Caco-2 (cell line): ENCODE measurements around the gene TNS1. TPM values are rescaled to one million over a fixed set of nuclear protein-coding genes. Genes with fewer than 3 reads are reported as not detected.

Experiments used
- BruUV-seq: library from RNA; stranded (reverse); fragments of 400-500 nt; replicated peaks from 2 replicates; lab custom pipeline; 2021; lab: Mats Ljungman, UMichigan
- CTCF ChIA-PET: fragments of 300-600 bp; sonication (Branson Sonifier 250); formaldehyde crosslinking; loops from one replicate; lab custom pipeline; 2022; ENCODE audit warnings: antibody characterized with exemption; lab: Charles Lee
- POLR2A ChIA-PET: fragments of 300-600 bp; sonication (Branson Sonifier 250); formaldehyde crosslinking; loops from one replicate; lab custom pipeline; 2022; ENCODE audit warnings: antibody characterized with exemption; lab: Charles Lee
- DNase-seq, 2 experiments: peaks; one replicate each; pipeline versions ENCODE4 v3.0.0 to v3.0.0-alpha.2; 2020 to 2022
- H3K27me3 ChIP-seq: replicated peaks from 2 replicates; pipeline ENCODE4 v1.6.0; 2011; ENCODE audit warnings: low read length; ENCODE audit not compliant: control insufficient read depth, insufficient read depth
- H3K36me3 ChIP-seq: 2 replicates; pipeline ENCODE4 v1.5.1; 2011; ENCODE audit warnings: low read length; ENCODE audit not compliant: control insufficient read depth, insufficient read depth
- H3K4me1 ChIP-seq: fragments of 250-450 bp; sonication (Bioruptor Pico); 2 replicates; pipeline ENCODE4 v1.5.1; 2020; ENCODE audit warnings: mild to moderate bottlenecking
- H3K4me3 ChIP-seq: 2 replicates; pipeline ENCODE4 v1.5.1; 2011; ENCODE audit warnings: low read depth, mild to moderate bottlenecking, control low read depth, low read length
- H3K9me3 ChIP-seq: fragments of 250-450 bp; sonication (Bioruptor Pico); 2 replicates; pipeline ENCODE4 v1.5.1; 2020; ENCODE audit warnings: mild to moderate bottlenecking, moderate library complexity
- H3K27ac Mint-ChIP-seq: one replicate; pipeline ENCODE4 v1.8.0; 2022; ENCODE audit warnings: mixed read lengths; ENCODE audit not compliant: unreplicated experiment
- H3K27me3 Mint-ChIP-seq: one replicate; pipeline ENCODE4 v1.8.0; 2022; ENCODE audit warnings: mixed read lengths; ENCODE audit not compliant: insufficient read depth, unreplicated experiment
- H3K36me3 Mint-ChIP-seq: one replicate; pipeline ENCODE4 v1.8.0; 2022; ENCODE audit warnings: mild to moderate bottlenecking, mixed read lengths; ENCODE audit not compliant: insufficient read depth, unreplicated experiment
- H3K4me1 Mint-ChIP-seq: one replicate; pipeline ENCODE4 v1.8.0; 2022; ENCODE audit warnings: low read depth, mixed read lengths; ENCODE audit not compliant: unreplicated experiment
- H3K4me3 Mint-ChIP-seq: one replicate; pipeline ENCODE4 v1.8.0; 2022; ENCODE audit warnings: mild to moderate bottlenecking, moderate library complexity, mixed read lengths; ENCODE audit not compliant: unreplicated experiment
- H3K9me3 Mint-ChIP-seq: one replicate; pipeline ENCODE4 v1.8.0; 2022; ENCODE audit warnings: mixed read lengths; ENCODE audit not compliant: unreplicated experiment
- CTCF ChIP-seq, 2 experiments: fragments of 200-600 bp in 1 of 2; IDR thresholded peaks; 1 replicate in 1 of 2; 2 replicates in 1 of 2; pipeline versions ENCODE4 v1.5.1 to v1.8.0; 2011 to 2022; ENCODE audit warnings: antibody characterized with exemption in 1 of 2, control low read depth in 1 of 2, inconsistent platforms in 1 of 2, low read depth in 1 of 2, low read length in 1 of 2, mild to moderate bottlenecking in 1 of 2, moderate library complexity in 1 of 2; ENCODE audit not compliant: insufficient read depth in 1 of 2, severe bottlenecking in 1 of 2, unreplicated experiment in 1 of 2
- intact Hi-C: fragments of 100-400 bp; cut with micrococcal nuclease; formaldehyde crosslinking; loops from one replicate; pipeline ENCODE4 v1.10.0; 2022; ENCODE audit not compliant: unreplicated experiment
- total RNA-seq: library from RNA; stranded (reverse); gene quantifications from 2 replicates; pipeline ENCODE4 v1.2.3, GENCODE V29; 2022

TNS1 gene
- total RNA-seq, 1 experiment from 2014 or later, result 16.1 TPM

GRCh38 chr2:217902379-217903141 lies 100.2 kb downstream of the TNS1 start:
- no peak for TF ChIP-seq CTCF (IDR thresholded peaks at IDR 0.05; ENCODE audit: insufficient read depth in 1 of 2, low read depth in 1 of 2, low read length in 1 of 2, severe bottlenecking in 1 of 2, unreplicated experiment in 1 of 2)
- Mint-ChIP-seq H3K4me3 (peak overlapping the region; percentile 34), H3K4me1 (peaks cover 26% of the 10 kb centered on the region), H3K27ac (peak overlapping the region; percentile 86), H3K36me3 (no peaks in the 10 kb centered on the region), H3K27me3 (no peaks in the 10 kb centered on the region), H3K9me3 (no peaks in the 10 kb centered on the region)
- H3K9me3 ChIP-seq, result no peaks in the 10 kb centered on the region
- H3K4me3 ChIP-seq, result no peak overlapping the region
- DNase-seq, result peak; percentile 75 to 86
- intact Hi-C loops, result loop anchor here (2.0 kb wide), 2 partner anchors 14 to 42 kb away; no protein-coding TSS in a partner anchor
- ChIA-PET CTCF (interaction anchor here (1.0 to 1.2 kb wide), 3 partner anchors 14 to 85 kb away, joined by 3 to 4 read pairs (median 3); no protein-coding TSS in a partner anchor), POLR2A (no interaction called here)
- BruUV-seq, result no TSS peak
- no peaks in the 10 kb centered on the region for H3K27me3 ChIP-seq
- 0 out of 2 replicates have a peak, but pooled peaks cover under 1% of the 10 kb centered on the region for H3K36me3 ChIP-seq
- peaks cover 65% of the 10 kb centered on the region for H3K4me1 ChIP-seq

- Mint-ChIP-seq H3K9me3 (no peaks in the 10 kb centered on the region), H3K36me3 (no peaks in the 10 kb centered on the region), H3K27ac (peak overlapping the region; percentile 86), H3K4me1 (peaks cover 26% of the 10 kb centered on the region), H3K4me3 (peak overlapping the region; percentile 34), H3K27me3 (no peaks in the 10 kb centered on the region)
- Histone ChIP-seq H3K4me1 (peaks cover 65% of the 10 kb centered on the region), H3K4me3 (no peak overlapping the region), H3K9me3 (no peaks in the 10 kb centered on the region), H3K36me3 (0 out of 2 replicates have a peak, but pooled peaks cover 2% of the 10 kb centered on the region), H3K27me3 (no peaks in the 10 kb centered on the region)
- ChIA-PET POLR2A (no interaction called here), CTCF (interaction anchor here (1.0 to 1.2 kb wide), 3 partner anchors 14 to 85 kb away, joined by 3 to 4 read pairs (median 3); no protein-coding TSS in a partner anchor)
- no TSS peak for BruUV-seq
- intact Hi-C loops, result loop anchor here (2.0 kb wide), 2 partner anchors 13 to 43 kb away; no protein-coding TSS in a partner anchor
- TF ChIP-seq CTCF (IDR thresholded peaks at IDR 0.05; ENCODE audit: insufficient read depth in 1 of 2, low read depth in 1 of 2, low read length in 1 of 2, severe bottlenecking in 1 of 2, unreplicated experiment in 1 of 2), result no peak
- DNase-seq, result no peak
Measured at GRCh38 chr2:217901835-217902378, 100.9 kb downstream of the TNS1 start.

- no peak overlapping the region for H3K4me3 Mint-ChIP-seq
- Histone ChIP-seq H3K36me3 (0 out of 2 replicates have a peak, but pooled peaks cover 2% of the 10 kb centered on the region), H3K27me3 (no peaks in the 10 kb centered on the region), H3K4me1 (peaks cover 65% of the 10 kb centered on the region), H3K9me3 (no peaks in the 10 kb centered on the region), H3K4me3 (no peak overlapping the region)
- peak overlapping the region; percentile 86 for H3K27ac Mint-ChIP-seq
- POLR2A ChIA-PET, result no interaction called here
- H3K27me3 Mint-ChIP-seq, result no peaks in the 10 kb centered on the region
- intact Hi-C loops, result no loop called here
- CTCF ChIA-PET, result interaction anchor here (1.2 kb wide), 1 partner anchor 13 kb away, joined by 3 read pairs; no protein-coding TSS in a partner anchor
- no peaks in the 10 kb centered on the region for H3K36me3 Mint-ChIP-seq
- no peaks in the 10 kb centered on the region for H3K9me3 Mint-ChIP-seq
- peaks cover 26% of the 10 kb centered on the region for H3K4me1 Mint-ChIP-seq
- BruUV-seq, result no TSS peak
- TF ChIP-seq CTCF (IDR thresholded peaks at IDR 0.05; ENCODE audit: insufficient read depth in 1 of 2, low read depth in 1 of 2, low read length in 1 of 2, severe bottlenecking in 1 of 2, unreplicated experiment in 1 of 2), result no peak
- no peak for DNase-seq
Measured at GRCh38 chr2:217901400-217901799, 101.4 kb downstream of the TNS1 start.
